ENCODE measurements around the gene LONRF2. TPM values are rescaled to one million over a fixed set of nuclear protein-coding genes. Genes with fewer than 3 reads are reported as not detected.
A peak's percentile ranks its signal among the peaks of the same experiment; 100 is the strongest.
"Not testable (repeated sequence)": the region's sequence is repeated elsewhere in the genome, so short reads cannot be mapped to it uniquely, and the experiment has no call there.

The LONRF2 gene
- total and polyA plus RNA-seq, 8 donors: 2.0 to 7.1 (median 6.8) TPM

DNA sequence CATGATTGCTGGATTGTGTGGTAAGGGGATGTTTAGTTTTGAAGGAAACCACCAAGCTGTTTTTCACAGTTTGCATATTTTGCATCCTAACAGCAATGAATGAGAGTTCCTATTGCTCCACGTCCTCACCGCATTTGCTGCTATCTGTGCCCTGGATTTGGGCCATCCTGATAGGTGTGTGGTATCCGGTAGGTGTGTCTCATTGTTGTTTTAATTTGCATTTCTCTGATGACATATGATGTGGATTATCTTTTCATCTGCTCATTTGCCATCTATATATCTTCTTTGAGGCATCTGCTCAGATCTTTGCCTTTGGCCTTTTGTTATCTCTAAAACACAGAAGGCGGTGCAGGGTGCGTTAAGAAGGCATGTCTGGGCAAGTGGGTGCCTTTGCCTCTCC lies 73.3 kb downstream of the LONRF2 start:
- no peaks in the 10 kb centered on the region for H3K4me1 ChIP-seq
- 80 to 92% methylated on average over 5 of the region's 5 CpGs for WGBS, 2 donors

DNA sequence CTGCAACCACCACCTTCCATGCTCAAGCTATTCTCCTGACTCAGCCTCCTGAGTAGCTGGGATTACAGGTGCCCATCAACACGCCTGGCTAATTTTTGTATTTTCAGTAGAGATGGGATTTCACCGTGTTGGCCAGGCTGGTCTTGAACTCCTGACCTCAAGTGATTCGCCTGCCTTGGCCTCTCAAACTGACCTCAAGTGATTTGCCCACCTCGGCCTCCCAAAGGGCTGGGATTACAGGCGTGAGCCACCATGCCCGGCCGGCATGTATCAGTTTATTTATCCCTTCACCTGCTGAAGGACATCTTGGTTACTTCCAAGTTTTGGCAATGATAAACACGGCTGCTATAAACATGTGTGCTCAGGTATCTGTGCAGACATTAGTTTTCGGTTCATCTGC lies 73.7 kb downstream of the LONRF2 start:
- H3K27me3 ChIP-seq, H3K4me3 ChIP-seq, FAIRE-seq, H3K36me3 ChIP-seq, H3K27ac ChIP-seq, ATAC-seq, H3K9me3 ChIP-seq, H3K4me1 ChIP-seq, DNase-seq: not testable (repeated sequence)
- 73 to 83% methylated on average over 9 of the region's 9 CpGs for WGBS, 2 donors
- intact Hi-C loops (cut with DNase I): loop anchor here in 1 of 3 donors (5.0 kb wide), 1 partner anchor 691 kb away; no protein-coding TSS in a partner anchor

More for the DNA sequence above, 73.3 kb downstream of the LONRF2 start:
- intact Hi-C loops (cut with DNase I): loop anchor here in 1 of 3 donors (5.0 kb wide), 1 partner anchor 692 kb away; no protein-coding TSS in a partner anchor
- Histone ChIP-seq H3K27me3 (no peaks in the 10 kb centered on the region), H3K9me3 (no peaks in the 10 kb centered on the region), H3K4me3 (no peak overlapping the region), H3K36me3 (no peaks in the 10 kb centered on the region), H3K27ac (no peak overlapping the region)
- FAIRE-seq: no peak
- no peak for DNase-seq
- no peak for ATAC-seq
- TF ChIP-seq, protein P1, sequence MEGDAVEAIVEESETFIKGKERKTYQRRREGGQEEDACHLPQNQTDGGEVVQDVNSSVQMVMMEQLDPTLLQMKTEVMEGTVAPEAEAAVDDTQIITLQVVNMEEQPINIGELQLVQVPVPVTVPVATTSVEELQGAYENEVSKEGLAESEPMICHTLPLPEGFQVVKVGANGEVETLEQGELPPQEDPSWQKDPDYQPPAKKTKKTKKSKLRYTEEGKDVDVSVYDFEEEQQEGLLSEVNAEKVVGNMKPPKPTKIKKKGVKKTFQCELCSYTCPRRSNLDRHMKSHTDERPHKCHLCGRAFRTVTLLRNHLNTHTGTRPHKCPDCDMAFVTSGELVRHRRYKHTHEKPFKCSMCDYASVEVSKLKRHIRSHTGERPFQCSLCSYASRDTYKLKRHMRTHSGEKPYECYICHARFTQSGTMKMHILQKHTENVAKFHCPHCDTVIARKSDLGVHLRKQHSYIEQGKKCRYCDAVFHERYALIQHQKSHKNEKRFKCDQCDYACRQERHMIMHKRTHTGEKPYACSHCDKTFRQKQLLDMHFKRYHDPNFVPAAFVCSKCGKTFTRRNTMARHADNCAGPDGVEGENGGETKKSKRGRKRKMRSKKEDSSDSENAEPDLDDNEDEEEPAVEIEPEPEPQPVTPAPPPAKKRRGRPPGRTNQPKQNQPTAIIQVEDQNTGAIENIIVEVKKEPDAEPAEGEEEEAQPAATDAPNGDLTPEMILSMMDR (IDR thresholded peaks at IDR 0.05): no peak

DNA sequence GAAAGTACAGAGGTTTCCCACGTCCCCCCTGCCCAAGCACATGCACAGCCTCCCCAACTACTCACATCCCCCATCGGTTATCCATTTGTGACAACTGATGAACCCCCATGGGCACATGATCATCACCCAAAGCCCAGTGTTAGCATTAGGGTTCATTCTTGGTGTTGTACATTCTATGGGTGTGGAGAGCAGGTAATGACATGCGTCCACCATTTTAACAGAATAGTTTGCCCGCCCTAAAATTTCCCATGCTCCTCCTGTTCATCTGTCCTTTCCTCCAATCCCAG lies 74.3 kb downstream of the LONRF2 start:
- Histone ChIP-seq H3K4me3 (no peak overlapping the region), H3K4me1 (no peaks in the 10 kb centered on the region), H3K36me3 (no peaks in the 10 kb centered on the region), H3K9me3 (no peaks in the 10 kb centered on the region), H3K27ac (no peak overlapping the region), H3K27me3 (no peaks in the 10 kb centered on the region)
- ATAC-seq: no peak
- FAIRE-seq: no peak
- no peak for DNase-seq
- WGBS, 2 donors: 67 to 74% methylated on average over 4 of the region's 4 CpGs
- TF ChIP-seq, protein P1 (IDR thresholded peaks at IDR 0.05): no peak
- intact Hi-C loops (cut with DNase I): loop anchor here in 1 of 3 donors (5.0 kb wide), 1 partner anchor 691 kb away; no protein-coding TSS in a partner anchor

DNA sequence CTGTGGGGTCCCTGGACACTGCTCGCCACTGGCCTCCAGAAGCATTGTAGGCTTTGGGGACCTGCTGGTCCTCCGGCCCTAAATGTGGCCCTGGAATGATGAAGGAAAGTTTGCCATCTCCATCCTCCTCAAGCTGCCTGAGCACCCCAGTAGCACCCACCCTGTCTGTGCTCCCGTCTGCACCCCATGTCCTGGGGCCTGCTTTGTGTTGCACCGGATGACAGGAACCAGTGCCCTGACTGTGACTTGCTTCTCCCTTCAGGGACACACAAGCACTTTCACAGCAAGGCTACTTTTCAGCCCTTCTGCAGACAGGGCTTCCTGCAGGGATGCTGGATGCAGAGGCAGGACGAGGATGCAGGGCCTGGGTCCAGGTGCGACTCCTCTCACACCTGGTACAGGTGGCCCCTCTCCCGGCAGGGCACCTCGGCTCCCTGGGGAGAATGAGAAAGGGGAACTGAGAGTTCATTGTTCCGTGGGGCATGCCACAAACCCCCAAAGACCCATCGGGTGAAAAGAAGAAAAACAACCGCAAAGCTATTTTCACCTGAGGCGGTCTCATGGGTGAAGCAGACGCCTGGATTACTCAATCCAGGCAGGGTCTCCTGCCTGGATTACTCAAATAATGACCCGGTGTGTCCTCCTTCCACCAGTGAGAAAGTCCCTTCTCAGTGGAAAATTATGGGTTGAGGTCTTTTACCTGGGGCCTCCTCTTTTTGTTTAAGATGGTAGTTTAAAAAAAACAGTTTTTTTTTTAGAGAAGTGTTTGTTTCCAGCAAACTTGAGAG lies 74.9 kb downstream of the LONRF2 start:
- no peak overlapping the region for H3K27ac ChIP-seq
- no peak overlapping the region for H3K4me3 ChIP-seq
- DNase-seq (no peak), FAIRE-seq (no peak), ATAC-seq (no peak)
- H3K4me1 ChIP-seq: no peaks in the 10 kb centered on the region
- intact Hi-C loops (cut with DNase I): loop anchor here in 1 of 3 donors (5.0 kb wide), 1 partner anchor 690 kb away; no protein-coding TSS in a partner anchor
- H3K36me3 ChIP-seq: no peaks in the 10 kb centered on the region
- TF ChIP-seq, protein P1 (IDR thresholded peaks at IDR 0.05): no peak
- WGBS, 2 donors: 63 to 67% methylated on average over 14 of the region's 14 CpGs
- no peaks in the 10 kb centered on the region for H3K9me3 ChIP-seq
- no peaks in the 10 kb centered on the region for H3K27me3 ChIP-seq

DNA sequence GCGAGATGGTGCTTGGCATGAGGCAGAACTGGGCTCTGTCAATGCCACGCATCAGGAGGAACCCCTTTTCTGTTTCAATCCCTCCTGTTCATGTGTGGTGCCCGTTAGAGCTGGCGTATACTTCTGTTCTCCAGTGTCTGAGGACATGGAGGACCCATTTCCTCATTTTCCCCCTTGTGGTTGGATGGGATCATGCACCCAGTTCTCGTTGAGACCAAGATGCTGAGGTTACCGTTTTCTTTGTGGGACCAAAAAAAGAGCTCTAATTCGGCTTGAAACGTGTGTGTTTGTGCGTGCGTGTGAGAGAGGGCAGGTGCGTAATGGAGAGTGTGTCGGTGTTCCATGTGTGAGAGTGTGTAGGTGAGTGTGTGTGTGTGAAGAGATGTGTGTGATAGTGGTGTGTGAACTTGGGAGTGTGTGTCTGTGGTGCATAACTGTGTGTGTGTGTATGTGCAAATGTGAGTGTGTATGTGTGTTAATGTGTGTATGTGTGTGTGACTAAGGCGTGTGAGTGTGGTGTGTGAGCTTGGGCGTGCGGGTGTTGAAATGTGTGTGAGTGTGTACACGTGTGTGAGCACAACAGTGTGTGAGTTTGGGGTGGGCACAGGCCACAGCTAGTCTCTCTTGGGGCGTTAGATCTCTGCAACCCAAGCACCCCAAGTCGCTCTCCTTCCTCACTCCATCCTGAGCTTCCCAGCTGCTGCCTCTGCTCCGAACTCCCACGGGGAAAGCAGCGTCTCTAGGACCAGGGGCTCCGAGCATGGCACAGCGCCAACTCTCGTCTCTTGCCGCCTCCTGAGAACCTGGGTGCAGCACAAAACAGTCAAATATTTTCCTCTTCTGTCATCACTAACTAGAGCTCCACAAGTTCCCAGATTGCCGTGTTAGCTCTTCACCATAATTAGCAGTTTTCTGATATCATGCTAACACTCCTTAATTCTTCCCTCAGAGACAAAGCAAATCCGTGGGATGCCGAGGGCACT lies 75.8 kb downstream of the LONRF2 start:
- DNase-seq (no peak), ATAC-seq (peak in 3 of 4 donors; percentile 45 to 57 (median 54)), FAIRE-seq (no peak)
- no peak overlapping the region for H3K4me3 ChIP-seq
- H3K36me3 ChIP-seq: no peaks in the 10 kb centered on the region
- 47 to 54% methylated on average over 28 of the region's 28 CpGs for WGBS, 2 donors
- no peak overlapping the region for H3K27ac ChIP-seq
- H3K4me1 ChIP-seq: no peaks in the 10 kb centered on the region
- no peaks in the 10 kb centered on the region for H3K27me3 ChIP-seq
- TF ChIP-seq, protein P1 (IDR thresholded peaks at IDR 0.05): peak in 3 of 4 donors; percentile 7 to 23 (median 20)
- no peaks in the 10 kb centered on the region for H3K9me3 ChIP-seq
- intact Hi-C loops (cut with DNase I): loop anchor here in 1 of 3 donors (5.0 kb wide), 1 partner anchor 689 kb away; no protein-coding TSS in a partner anchor
